Osteoblast (primary cell): ENCODE measurements around the gene CD109. TPM values are rescaled to one million over a fixed set of nuclear protein-coding genes. Genes with fewer than 3 reads are reported as not detected.

Experiments used
- DNase-seq: peaks from one replicate; pipeline ENCODE4 v3.0.0; 2011; ENCODE audit warnings: low spot score, mixed read lengths; ENCODE audit not compliant: insufficient read length; ENCODE audit errors: missing footprints
- H2AFZ ChIP-seq: 2 replicates; pipeline ENCODE4 v1.6.0; 2011; ENCODE audit warnings: mild to moderate bottlenecking, low read length
- H3K27ac ChIP-seq: 2 replicates; pipeline ENCODE4 v1.5.1; 2011; ENCODE audit warnings: mild to moderate bottlenecking, low read depth, low read length, moderate library complexity
- H3K27me3 ChIP-seq: 2 replicates; pipeline ENCODE4 v1.6.0; 2012; ENCODE audit warnings: mild to moderate bottlenecking, control low read depth, inconsistent platforms, low read length, moderate library complexity; ENCODE audit not compliant: insufficient read depth
- H3K36me3 ChIP-seq: 2 replicates; pipeline ENCODE4 v1.5.1; 2011; ENCODE audit warnings: mild to moderate bottlenecking, low read length, control low read depth, moderate library complexity; ENCODE audit not compliant: insufficient read depth
- H3K4me1 ChIP-seq: 2 replicates; pipeline ENCODE4 v1.5.1; 2011; ENCODE audit warnings: mild to moderate bottlenecking, low read length, control low read depth, moderate library complexity; ENCODE audit not compliant: insufficient read depth
- H3K4me2 ChIP-seq: 2 replicates; pipeline ENCODE4 v1.6.0; 2011; ENCODE audit warnings: mild to moderate bottlenecking, low read length; ENCODE audit not compliant: insufficient read depth
- H3K4me3 ChIP-seq: fragments of 200-600 bp; sonication (generic); 3 replicates; pipeline ENCODE4 v1.5.1; 2012; ENCODE audit warnings: mild to moderate bottlenecking, low read length, inconsistent platforms; ENCODE audit not compliant: insufficient read depth
- H3K79me2 ChIP-seq: 2 replicates; pipeline ENCODE4 v1.6.0; 2012; ENCODE audit warnings: mild to moderate bottlenecking, low read length, control low read depth, inconsistent platforms; ENCODE audit not compliant: insufficient read depth
- H3K9me3 ChIP-seq: 2 replicates; pipeline ENCODE4 v1.5.1; 2011; ENCODE audit warnings: low read depth, low read length, control low read depth
- H4K20me1 ChIP-seq: 2 replicates; pipeline ENCODE4 v1.6.0; 2012; ENCODE audit warnings: mild to moderate bottlenecking, low read length, control low read depth; ENCODE audit not compliant: insufficient read depth
- CTCF ChIP-seq: IDR thresholded peaks from 2 replicates; pipeline ENCODE4 v1.5.1; 2011; ENCODE audit warnings: mild to moderate bottlenecking, low read depth, low read length, moderate library complexity; ENCODE audit errors: extremely low read depth
- total RNA-seq: library from RNA; depleted of rRNA; stranded (reverse); fragments of >200 nt; gene quantifications from 2 replicates; pipeline ENCODE4 v1.2.3, GENCODE V29; 2012

Gene CD109
- total RNA-seq = 85.5 and 93.4 TPM in 2 replicates

- TF ChIP-seq CTCF = no peak
- Histone ChIP-seq H3K27me3 (no peaks in the 10 kb centered on the region), H3K4me2 (peak within 1 kb of the TSS; percentile 89), H3K9me3 (no peaks in the 10 kb centered on the region), H3K79me2 (peaks cover 35% of the 10 kb centered on the region), H3K27ac (peak within 1 kb of the TSS; percentile 83), H3K4me1 (peaks cover 22% of the 10 kb centered on the region), H3K36me3 (peaks cover 10% of the 10 kb centered on the region), H2AFZ (peak within 1 kb of the TSS; percentile 90), H4K20me1 (no peaks in the 10 kb centered on the region), H3K4me3 (peak within 1 kb of the TSS; percentile 85)
- DNase-seq = peak; percentile 90
These were observed at the start of gene CD109 for GRCh38 chr6:73695619-73696421. CD109 (plus strand) TSS chr6:73696203; CDS start chr6:73696216, 13 bp downstream.

GRCh38 chr6:73648166-73648565 lies 47.8 kb upstream of the CD109 start:
- no peaks in the 10 kb centered on the region for H3K36me3 ChIP-seq
- no peaks in the 10 kb centered on the region for H3K27me3 ChIP-seq
- no peak for TF ChIP-seq CTCF
- H3K9me3 ChIP-seq = no peaks in the 10 kb centered on the region
- DNase-seq = peak; percentile 87
- no peak overlapping the region for H2AFZ ChIP-seq
- H3K4me3 ChIP-seq = no peak overlapping the region
- peaks cover 22% of the 10 kb centered on the region for H3K4me1 ChIP-seq
- H3K79me2 ChIP-seq = peaks cover 37% of the 10 kb centered on the region
- H3K27ac ChIP-seq = no peak overlapping the region
- peaks cover 7% of the 10 kb centered on the region for H4K20me1 ChIP-seq
- H3K4me2 ChIP-seq = peak overlapping the region; percentile 52

GRCh38 chr6:73649783-73650182 lies 46.2 kb upstream of the CD109 start:
- H3K27me3 ChIP-seq = no peaks in the 10 kb centered on the region
- no peak overlapping the region for H3K4me3 ChIP-seq
- H3K4me2 ChIP-seq = no peak overlapping the region
- H3K36me3 ChIP-seq = no peaks in the 10 kb centered on the region
- peaks cover 43% of the 10 kb centered on the region for H3K79me2 ChIP-seq
- no peak overlapping the region for H3K27ac ChIP-seq
- peaks cover 7% of the 10 kb centered on the region for H4K20me1 ChIP-seq
- peaks cover 22% of the 10 kb centered on the region for H3K4me1 ChIP-seq
- TF ChIP-seq CTCF = no peak
- H2AFZ ChIP-seq = no peak overlapping the region
- H3K9me3 ChIP-seq = no peaks in the 10 kb centered on the region
- no peak for DNase-seq
